Activated T-cell treated with anti-CD3 and anti-CD28 coated beads, Interleukin-2, amount 50 U/mL, for 72 hours (primary cell): ENCODE data around the gene RBFOX2. TPM values are rescaled to one million over a fixed set of nuclear protein-coding genes. Genes with fewer than 3 reads are reported as not detected.

Experiments
- ATAC-seq, 2 donors: fragments of 150-1000 bp; cut with Tn5 transposase; replicated peaks in 1 of 2; 2 replicates each; pipeline ENCODE4 v1.10.0; 2021; ENCODE audit warnings: moderate library complexity in 2 of 2, mild to moderate bottlenecking in 1 of 2
- DNase-seq, 2 donors: peaks; one replicate each; pipeline ENCODE4 v3.0.0; 2021 to 2022; ENCODE audit warnings: mixed read lengths in 1 of 2
- H3K27ac Mint-ChIP-seq: one replicate; pipeline ENCODE4 v1.8.0; 2022; ENCODE audit warnings: mild to moderate bottlenecking, moderate library complexity, mixed read lengths
- H3K27me3 Mint-ChIP-seq: one replicate; pipeline ENCODE4 v1.8.0; 2022; ENCODE audit warnings: low read depth, mixed read lengths
- H3K36me3 Mint-ChIP-seq, 2 donors: one replicate each; pipeline ENCODE4 v1.8.0; 2022; ENCODE audit warnings: mixed read lengths in 2 of 2, mild to moderate bottlenecking in 1 of 2; ENCODE audit not compliant: insufficient read depth in 2 of 2
- H3K4me1 Mint-ChIP-seq: one replicate; pipeline ENCODE4 v1.8.0; 2022; ENCODE audit warnings: low read depth, mixed read lengths
- H3K4me3 Mint-ChIP-seq, 2 donors: one replicate each; pipeline ENCODE4 v1.8.0; 2022; ENCODE audit warnings: mild to moderate bottlenecking in 2 of 2, mixed read lengths in 2 of 2, moderate library complexity in 2 of 2
- H3K9me3 Mint-ChIP-seq, 2 donors: one replicate each; pipeline ENCODE4 v1.8.0; 2022; ENCODE audit warnings: mixed read lengths in 2 of 2
- total RNA-seq, 2 donors: library from RNA; stranded (reverse); gene quantifications; one replicate each; pipeline ENCODE4 v1.2.3, GENCODE V29; 2022

RBFOX2 gene
- total RNA-seq, 2 donors from 2014 or later: 2.3 to 4.4 TPM

GRCh38 chr22:35903571-35904335 lies 124.9 kb downstream of the RBFOX2 start:
- no peak overlapping the region for H3K4me3 Mint-ChIP-seq
- H3K4me1 Mint-ChIP-seq: peaks cover 12% of the 10 kb centered on the region
- ATAC-seq: no peak
- DNase-seq: no peak
- H3K36me3 Mint-ChIP-seq: no peaks in the 10 kb centered on the region
- H3K9me3 Mint-ChIP-seq: no peaks in the 10 kb centered on the region
- H3K27ac Mint-ChIP-seq: no peak overlapping the region
- H3K27me3 Mint-ChIP-seq: peaks cover 21% of the 10 kb centered on the region

GRCh38 chr22:35900483-35901168 lies 128.0 kb downstream of the RBFOX2 start:
- Mint-ChIP-seq H3K9me3 (no peaks in the 10 kb centered on the region), H3K4me3 (peak overlapping the region in 1 of 2 donors; percentile 46), H3K27me3 (peaks cover 21% of the 10 kb centered on the region), H3K4me1 (peaks cover 12% of the 10 kb centered on the region), H3K27ac (peak overlapping the region; percentile 24), H3K36me3 (no peaks in the 10 kb centered on the region)
- ATAC-seq (peak; percentile 76 to 87), DNase-seq (peak; percentile 5 to 8)

DNA sequence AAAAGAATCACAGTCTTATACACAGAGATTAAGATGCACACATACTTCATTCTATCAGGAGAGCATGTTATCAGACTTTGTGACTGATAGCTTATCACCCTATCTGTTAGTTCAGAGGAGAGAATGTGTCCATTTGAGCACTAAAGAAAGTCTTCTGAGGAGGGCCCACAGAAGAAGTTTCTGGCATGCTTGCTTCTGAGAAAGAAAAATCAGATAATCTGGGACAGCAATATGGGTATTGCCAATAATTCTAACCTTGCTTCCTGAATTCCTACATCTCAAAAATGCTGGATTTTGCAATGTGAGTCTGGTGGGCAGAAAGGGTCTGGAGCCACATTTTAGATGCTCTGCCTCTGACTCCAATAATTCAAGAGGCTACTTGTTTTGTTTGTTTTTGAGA lies 128.9 kb downstream of the RBFOX2 start:
- H3K27me3 Mint-ChIP-seq: peaks cover 29% of the 10 kb centered on the region
- no peak overlapping the region for H3K27ac Mint-ChIP-seq
- H3K9me3 Mint-ChIP-seq: no peaks in the 10 kb centered on the region
- no peak overlapping the region for H3K4me3 Mint-ChIP-seq
- ATAC-seq (no peak), DNase-seq (no peak)
- peaks cover 12% of the 10 kb centered on the region for H3K4me1 Mint-ChIP-seq
- H3K36me3 Mint-ChIP-seq: no peaks in the 10 kb centered on the region

- Mint-ChIP-seq H3K27me3 (peaks cover 8% of the 10 kb centered on the region), H3K4me3 (no peak overlapping the region), H3K27ac (peak overlapping the region; percentile 14), H3K4me1 (peaks cover 12% of the 10 kb centered on the region), H3K36me3 (no peaks in the 10 kb centered on the region), H3K9me3 (no peaks in the 10 kb centered on the region)
- no peak for DNase-seq
- no peak for ATAC-seq
These were observed 132.4 kb downstream of the RBFOX2 start for GRCh38 chr22:35896111-35896705.

DNA sequence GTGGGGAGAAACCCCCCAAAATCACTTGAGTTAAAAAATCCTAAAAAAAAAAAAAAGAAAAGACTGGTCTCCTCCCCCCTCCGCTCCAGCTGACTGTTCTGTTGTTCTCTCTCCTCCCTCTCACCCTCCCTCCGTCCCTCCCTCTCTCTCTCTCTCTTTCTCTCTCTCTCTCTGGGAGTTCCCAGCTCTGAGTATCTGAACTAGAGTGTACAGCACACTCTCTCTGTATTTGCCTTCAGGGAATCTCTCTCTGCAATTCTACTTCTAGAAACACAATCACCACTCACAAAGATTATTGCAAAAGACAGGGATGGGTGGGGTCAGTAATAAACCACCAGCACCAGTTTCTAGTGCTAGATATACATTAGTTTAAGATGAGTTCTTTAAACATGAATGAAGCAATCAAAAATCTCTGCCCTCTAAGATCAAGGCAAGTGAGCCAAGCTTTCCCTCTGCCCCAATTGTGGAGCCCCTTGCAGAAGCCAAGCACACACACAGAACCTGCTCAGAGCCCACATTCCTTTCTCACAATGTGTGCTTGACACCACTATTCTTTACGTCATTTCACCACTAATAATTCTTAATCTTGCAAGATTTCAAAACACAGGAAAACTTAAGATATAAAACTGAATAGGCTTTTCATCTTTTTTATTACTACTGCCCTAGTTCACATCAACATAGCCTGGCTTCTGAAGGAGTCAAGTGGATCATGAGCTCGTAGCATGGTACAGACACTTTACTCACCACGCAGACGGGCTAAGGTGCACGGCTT lies 133.5 kb downstream of the RBFOX2 start:
- no peaks in the 10 kb centered on the region for H3K36me3 Mint-ChIP-seq
- H3K27me3 Mint-ChIP-seq: peaks cover 8% of the 10 kb centered on the region
- no peaks in the 10 kb centered on the region for H3K9me3 Mint-ChIP-seq
- no peak overlapping the region for H3K27ac Mint-ChIP-seq
- DNase-seq: no peak
- no peak overlapping the region for H3K4me3 Mint-ChIP-seq
- no peak for ATAC-seq
- H3K4me1 Mint-ChIP-seq: peaks cover 1% of the 10 kb centered on the region

GRCh38 chr22:35894464-35894878 lies 134.2 kb downstream of the RBFOX2 start:
- no peaks in the 10 kb centered on the region for H3K4me1 Mint-ChIP-seq
- ATAC-seq: no peak
- H3K27me3 Mint-ChIP-seq: peaks cover 8% of the 10 kb centered on the region
- no peaks in the 10 kb centered on the region for H3K9me3 Mint-ChIP-seq
- no peaks in the 10 kb centered on the region for H3K36me3 Mint-ChIP-seq
- no peak overlapping the region for H3K4me3 Mint-ChIP-seq
- H3K27ac Mint-ChIP-seq: no peak overlapping the region
- no peak for DNase-seq

- no peaks in the 10 kb centered on the region for H3K4me1 Mint-ChIP-seq
- H3K36me3 Mint-ChIP-seq: no peaks in the 10 kb centered on the region
- no peaks in the 10 kb centered on the region for H3K9me3 Mint-ChIP-seq
- DNase-seq (no peak), ATAC-seq (no peak)
- no peak overlapping the region for H3K27ac Mint-ChIP-seq
- H3K27me3 Mint-ChIP-seq: peaks cover 8% of the 10 kb centered on the region
- H3K4me3 Mint-ChIP-seq: no peak overlapping the region
These were observed 134.9 kb downstream of the RBFOX2 start for GRCh38 chr22:35893698-35894097.

- H3K27ac Mint-ChIP-seq: no peak overlapping the region
- H3K27me3 Mint-ChIP-seq: peaks cover 8% of the 10 kb centered on the region
These were observed 136.4 kb downstream of the RBFOX2 start for GRCh38 chr22:35892192-35892591.

GRCh38 chr22:35891442-35891841 lies 137.2 kb downstream of the RBFOX2 start:
- DNase-seq: no peak
- no peak overlapping the region for H3K27ac Mint-ChIP-seq

More at GRCh38 chr22:35892192-35892591, 136.4 kb downstream of the RBFOX2 start:
- Mint-ChIP-seq H3K36me3 (no peaks in the 10 kb centered on the region), H3K9me3 (no peaks in the 10 kb centered on the region), H3K4me3 (no peak overlapping the region), H3K4me1 (no peaks in the 10 kb centered on the region)
- ATAC-seq (no peak), DNase-seq (no peak)

DNA sequence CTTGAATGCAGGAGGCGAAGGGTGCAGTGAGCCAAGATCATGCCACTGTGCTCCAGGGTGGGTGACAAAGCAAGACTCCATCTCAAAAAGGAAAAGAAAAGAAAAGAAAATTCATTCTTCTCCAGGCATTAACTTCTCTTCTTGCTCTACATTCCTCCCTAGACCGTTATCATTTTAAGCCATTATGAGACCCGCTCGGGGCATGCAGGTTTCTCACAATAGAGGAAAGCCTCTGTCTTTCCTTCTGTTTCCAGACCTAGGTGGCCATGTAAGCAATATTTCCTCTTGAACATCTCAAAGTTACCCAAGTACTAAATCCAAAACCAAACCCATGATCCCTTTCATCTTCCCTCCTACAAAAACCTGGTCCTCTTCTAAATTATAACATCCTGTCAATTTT lies 139.6 kb downstream of the RBFOX2 start:
- Mint-ChIP-seq H3K4me1 (no peaks in the 10 kb centered on the region), H3K36me3 (no peaks in the 10 kb centered on the region), H3K27ac (no peak overlapping the region), H3K27me3 (no peaks in the 10 kb centered on the region), H3K9me3 (no peaks in the 10 kb centered on the region), H3K4me3 (no peak overlapping the region)
- no peak for DNase-seq
- no peak for ATAC-seq

More at GRCh38 chr22:35891442-35891841, 137.2 kb downstream of the RBFOX2 start:
- ATAC-seq: no peak
- H3K27me3 Mint-ChIP-seq: peaks cover 8% of the 10 kb centered on the region
- H3K4me3 Mint-ChIP-seq: no peak overlapping the region
- no peaks in the 10 kb centered on the region for H3K4me1 Mint-ChIP-seq
- H3K9me3 Mint-ChIP-seq: no peaks in the 10 kb centered on the region
- no peaks in the 10 kb centered on the region for H3K36me3 Mint-ChIP-seq

GRCh38 chr22:35888181-35888870 lies 140.3 kb downstream of the RBFOX2 start:
- Mint-ChIP-seq H3K9me3 (no peaks in the 10 kb centered on the region), H3K36me3 (no peaks in the 10 kb centered on the region), H3K4me3 (no peak overlapping the region), H3K27me3 (no peaks in the 10 kb centered on the region), H3K27ac (no peak overlapping the region), H3K4me1 (peaks cover 3% of the 10 kb centered on the region)
- DNase-seq: no peak
- no peak for ATAC-seq

- ATAC-seq (no peak), DNase-seq (no peak)
- Mint-ChIP-seq H3K36me3 (no peaks in the 10 kb centered on the region), H3K9me3 (no peaks in the 10 kb centered on the region), H3K27me3 (no peaks in the 10 kb centered on the region), H3K4me1 (peaks cover 11% of the 10 kb centered on the region), H3K27ac (no peak overlapping the region), H3K4me3 (no peak overlapping the region)
These were observed 141.2 kb downstream of the RBFOX2 start for GRCh38 chr22:35887296-35887875.
